ENCODE results near the gene FOXK2. TPM values are rescaled to one million over a fixed set of nuclear protein-coding genes. Genes with fewer than 3 reads are reported as not detected.
A peak's percentile ranks its signal among the peaks of the same experiment; 100 is the strongest.

FOXK2 gene
- polyA plus RNA-seq, 5 donors: 29.2 to 41.7 (median 34.8) TPM

DNA sequence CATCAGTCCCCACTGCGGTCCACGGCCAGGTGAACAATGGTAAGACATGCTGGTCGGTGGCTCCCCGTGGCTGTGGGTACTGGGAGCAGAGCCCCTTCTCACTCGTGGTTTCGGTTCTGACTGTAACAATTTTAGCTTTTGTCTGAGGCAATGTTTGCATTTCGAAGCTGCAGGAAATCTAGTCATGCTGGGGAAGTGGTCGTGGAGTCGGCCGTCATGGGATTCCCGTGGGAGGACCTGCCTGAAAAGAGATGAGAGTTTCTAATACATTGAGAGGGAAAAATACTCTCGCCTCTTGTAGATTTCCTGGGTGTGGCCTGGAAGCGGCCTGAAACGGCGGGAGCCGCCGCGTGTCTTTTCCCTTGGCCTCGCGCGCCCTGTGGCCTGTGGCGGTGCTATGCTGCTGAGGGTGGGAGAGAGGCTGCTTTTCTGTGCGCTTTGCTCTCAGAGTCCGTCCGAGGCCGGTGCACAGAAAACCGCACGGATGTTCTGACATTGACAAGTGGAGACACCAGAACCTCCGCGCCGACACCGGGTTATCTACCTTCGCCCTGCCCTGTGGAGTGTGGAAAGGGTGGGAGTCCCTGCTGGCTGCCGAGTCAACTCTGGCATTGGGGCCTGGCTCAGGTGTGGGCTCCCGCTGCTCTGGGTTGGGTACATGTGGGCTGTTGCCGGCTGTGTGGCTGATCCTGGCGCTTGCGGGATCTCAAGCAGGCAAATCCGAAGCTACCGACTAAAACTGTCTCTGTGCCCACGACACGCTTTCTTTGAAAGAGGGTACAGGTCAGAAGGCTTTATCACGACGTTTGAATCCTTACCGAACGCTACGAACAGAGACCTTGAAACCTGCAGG lies 67.9 kb downstream of the FOXK2 start:
- no peak for DNase-seq

DNA sequence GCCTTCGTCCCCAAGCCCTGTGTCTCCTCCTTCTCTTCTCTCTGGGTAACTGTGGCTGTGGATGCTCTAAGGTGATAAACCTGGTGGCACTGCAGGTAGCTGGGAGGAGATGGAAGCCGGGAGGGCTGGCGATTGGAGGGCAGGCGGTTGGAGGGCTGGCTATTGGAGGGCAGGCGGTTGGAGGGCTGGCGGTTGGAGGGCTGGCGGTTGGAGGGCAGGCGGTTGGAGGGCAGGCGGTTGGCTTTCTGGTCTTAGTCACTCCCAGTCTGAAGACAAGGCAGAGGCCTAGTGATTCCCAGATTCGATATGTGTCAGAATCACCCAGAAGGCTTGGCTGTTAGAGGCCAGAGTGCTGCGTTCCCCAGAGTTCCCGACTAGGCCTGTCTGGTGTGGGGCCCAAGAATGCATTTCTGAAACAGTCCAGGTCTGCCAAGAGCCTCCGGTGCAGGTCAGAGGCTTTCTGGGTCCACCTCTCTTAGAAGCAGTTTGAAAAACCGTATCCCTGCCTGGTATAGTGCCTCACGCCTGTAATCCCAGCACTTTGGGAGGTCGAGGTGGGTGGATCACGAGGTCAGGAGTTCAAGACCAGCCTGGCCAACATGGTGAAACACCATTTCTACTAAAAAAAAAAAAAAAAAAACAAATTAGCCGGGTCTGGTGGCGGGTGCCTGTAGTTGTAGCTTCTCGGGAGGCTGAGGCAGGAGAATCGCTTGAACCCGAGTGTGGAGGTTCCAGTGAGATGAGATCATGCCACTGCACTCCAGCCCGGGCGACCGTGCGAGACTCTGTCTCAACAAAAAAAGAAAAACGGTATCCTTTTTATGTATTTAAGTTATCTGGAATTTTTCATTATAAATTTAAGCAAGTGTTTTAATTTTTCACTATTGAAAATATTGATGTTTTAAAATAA lies 69.0 kb downstream of the FOXK2 start:
- DNase-seq: no peak

DNA sequence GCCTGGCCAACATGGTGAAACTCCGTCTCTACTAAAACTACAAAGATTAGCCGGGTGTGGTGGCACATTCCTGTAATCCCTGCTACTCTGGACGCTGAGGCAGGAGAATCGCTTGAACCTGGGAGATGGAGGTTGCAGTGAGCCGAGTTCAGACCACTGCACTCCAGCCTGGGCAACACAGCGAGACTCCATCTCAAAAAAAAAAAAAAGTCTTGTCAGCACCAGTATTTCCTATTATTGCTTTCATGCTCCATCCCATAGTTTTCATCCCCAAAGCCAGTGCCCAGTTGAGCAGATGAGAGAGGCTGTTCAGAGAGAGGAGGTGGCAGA lies 70.3 kb downstream of the FOXK2 start:
- DNase-seq: no peak

DNA sequence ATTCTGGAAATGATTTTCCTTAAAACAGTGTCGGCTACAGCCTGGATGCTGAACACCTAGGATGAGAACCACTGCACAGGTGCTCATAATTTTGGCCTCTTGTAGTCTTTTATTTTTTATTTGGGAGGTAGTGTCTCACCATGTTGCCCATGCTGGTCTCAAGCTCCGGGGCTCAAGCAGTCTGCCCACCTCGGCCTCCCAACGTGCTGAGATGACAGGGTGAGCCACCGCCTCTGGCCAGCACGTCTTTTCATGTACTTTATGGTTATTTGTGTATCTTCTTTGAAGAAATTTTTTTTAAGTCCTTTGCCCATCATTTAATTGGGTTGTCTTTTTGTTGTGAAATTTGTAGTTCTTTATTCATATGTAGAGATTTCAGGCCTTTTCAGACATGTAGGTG lies 70.7 kb downstream of the FOXK2 start:
- no peak for DNase-seq

DNA sequence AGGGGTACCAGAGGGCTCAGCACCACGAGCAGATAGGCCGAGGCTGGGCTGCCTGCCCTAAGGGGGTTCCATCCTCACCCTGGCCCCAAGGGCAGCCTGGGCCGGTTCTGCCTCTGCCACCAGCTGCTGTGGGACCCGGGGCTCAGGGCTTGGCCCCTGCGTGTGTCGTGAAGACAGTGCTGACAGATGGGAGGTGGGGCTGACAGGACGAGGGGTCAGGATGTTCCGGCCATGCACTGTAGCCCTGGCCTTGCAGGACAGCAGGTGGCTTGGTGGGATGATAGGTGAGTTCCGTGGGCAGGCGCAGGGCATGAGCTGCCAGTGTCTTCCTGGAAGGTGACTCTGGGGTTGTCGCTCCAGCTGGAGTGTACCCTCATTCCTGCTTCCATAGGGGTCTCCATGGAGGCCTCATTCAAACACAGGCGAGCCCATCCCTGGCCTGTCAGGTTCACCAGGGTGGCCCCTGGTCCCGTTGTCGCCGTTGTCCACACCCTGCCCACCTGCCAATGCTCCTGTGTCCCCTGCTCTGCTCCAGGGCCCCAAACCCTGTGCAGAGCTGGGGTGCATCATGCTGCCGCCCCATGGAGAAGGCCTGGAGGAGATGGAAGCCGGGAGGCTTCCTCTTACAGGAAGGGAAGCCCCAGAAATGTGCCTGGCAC lies 71.5 kb downstream of the FOXK2 start:
- no peak for DNase-seq

DNA sequence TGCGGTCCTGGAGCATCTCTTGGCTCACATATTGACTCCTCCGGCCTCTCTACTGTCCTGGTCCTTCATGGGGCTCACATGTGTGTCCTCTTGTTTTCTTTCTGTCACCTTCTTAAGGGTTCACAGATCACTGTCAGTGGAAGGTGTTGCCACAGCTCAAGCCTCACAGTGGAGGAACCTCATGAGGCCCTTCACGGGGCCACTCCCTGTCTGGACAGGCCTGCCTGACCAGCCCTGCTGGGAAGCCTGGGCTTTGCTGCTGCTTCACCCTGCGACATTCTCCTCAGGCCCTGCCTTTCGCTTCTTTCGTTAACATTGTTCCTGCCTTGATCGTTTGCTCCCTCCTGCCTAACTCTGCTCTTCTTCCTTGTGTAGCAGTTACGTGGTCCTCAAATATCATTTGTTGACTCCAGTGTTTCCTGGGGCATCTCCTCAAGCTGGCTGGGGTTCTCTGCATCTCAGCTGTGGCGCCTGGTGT lies 72.8 kb downstream of the FOXK2 start:
- DNase-seq: no peak

DNA sequence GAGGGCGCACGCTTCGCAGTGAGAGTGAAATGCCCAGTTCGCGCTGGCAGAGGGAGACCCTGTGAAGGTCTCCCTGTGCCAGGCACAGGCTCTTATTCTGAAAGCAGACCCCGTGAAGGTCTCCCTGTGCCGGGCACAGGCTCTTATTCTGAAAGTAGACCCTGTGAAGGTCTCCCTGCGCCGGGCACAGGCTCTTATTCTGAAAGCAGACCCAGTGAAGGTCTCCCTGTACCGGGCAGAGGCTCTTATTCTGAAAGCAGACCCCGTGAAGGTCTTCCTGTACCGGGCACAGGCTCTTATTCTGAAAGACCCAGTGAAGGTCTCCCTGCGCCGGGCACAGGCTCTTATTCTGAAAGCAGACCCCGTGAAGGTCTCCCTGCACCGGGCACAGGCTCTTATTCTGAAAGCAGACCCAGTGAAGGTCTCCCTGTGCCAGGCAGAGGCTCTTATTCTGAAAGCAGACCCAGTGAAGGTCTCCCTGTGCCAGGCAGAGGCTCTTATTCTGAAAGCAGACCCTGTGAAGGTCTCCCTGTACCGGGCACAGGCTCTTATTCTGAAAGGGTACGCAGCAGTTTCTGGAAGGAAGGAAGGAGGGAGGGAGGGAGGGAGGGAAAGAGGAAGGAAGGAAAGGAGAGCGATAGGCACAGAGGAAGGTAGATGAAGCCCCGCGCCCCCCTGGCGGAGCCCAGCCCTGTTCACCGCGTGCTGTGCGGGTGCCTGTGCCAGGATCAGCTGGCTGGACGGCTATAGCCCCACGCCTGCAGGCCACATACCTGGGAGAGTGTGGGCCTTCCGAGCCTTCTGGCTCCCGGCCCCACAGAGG lies 73.4 kb downstream of the FOXK2 start:
- DNase-seq: peak; percentile 80 to 82

DNA sequence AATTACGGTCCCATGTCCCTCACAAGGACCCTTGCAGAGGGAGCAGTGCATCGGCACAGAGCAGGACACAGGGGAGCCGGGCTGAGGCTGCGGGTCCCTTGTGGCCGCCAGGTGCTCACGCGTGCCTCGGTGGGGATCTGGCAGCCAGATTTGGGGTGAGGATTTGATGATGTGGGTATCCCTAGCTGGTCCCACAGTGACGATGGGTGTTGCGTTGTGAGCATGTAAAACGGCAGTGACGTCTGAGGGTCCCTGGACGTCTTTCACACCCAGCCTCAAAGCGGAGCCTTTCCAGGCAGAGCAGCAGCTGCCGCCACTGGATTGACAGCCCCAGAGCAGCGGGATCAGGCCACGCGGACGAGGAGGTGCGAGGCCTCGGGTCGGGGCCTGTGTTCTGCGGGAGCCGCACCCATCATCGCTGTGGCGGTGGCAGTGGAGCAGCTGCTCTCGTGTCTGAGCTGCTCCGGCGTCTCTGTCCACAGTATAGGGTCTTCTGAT lies 74.1 kb downstream of the FOXK2 start:
- DNase-seq: no peak

DNA sequence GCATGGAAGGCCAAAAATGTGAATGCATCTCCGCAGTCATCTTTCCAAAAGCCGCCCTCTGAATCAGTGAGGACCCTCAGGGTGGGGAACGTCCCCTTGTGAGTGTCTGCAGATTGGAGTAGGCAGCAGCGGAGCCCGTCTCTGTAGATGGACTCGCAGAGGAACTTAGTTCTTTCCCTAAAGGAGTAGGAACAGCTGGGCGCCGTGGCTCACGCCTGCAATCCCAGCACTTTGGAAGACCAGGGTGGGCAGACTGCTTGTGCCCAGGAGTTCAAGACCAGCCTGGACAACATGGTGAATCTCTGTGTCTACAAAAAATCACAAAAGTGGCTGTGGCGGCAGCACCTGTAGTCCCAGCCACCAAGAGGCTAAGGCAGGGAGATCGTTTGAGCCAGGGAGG lies 75.0 kb downstream of the FOXK2 start:
- DNase-seq: no peak

DNA sequence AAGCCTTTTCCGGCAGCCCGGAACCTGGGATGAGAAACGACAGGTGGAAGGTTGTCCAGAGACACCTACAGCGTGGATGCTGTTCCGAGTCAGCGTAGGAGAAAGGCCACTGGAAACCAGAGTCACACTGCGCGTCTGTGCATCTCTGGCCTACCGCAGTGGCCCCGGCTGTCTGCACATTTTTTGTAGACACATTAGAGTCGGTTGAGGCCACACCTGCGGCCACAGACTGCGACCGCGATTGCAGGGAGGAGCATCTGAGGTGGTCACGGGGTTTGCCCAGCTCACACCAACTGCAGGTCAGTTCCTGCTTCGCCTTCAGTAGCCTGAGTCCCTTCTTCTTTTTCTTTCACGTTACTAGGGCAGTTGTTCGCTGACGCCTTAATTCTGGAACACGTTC lies 76.4 kb downstream of the FOXK2 start:
- DNase-seq: no peak

DNA sequence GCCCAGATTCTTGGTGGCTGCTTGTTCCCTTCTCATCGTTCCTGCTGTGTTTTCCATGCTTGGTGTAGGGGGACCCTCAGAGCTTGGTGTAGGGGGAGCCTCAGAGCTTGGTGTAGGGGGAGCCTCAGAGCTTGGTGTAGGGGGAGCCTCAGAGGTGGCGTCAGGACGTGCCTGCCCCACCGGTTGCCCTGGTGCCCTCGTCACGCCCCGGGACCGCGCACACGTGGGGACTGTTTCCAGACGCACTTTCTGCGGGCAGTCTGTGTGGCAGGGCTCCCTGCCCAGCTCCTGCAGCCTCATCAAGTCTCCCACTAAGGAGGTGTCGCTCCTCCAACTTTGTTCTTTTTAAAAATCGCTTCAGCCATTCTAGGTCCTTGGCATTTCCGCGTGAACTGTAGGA lies 76.8 kb downstream of the FOXK2 start:
- no peak for DNase-seq

DNA sequence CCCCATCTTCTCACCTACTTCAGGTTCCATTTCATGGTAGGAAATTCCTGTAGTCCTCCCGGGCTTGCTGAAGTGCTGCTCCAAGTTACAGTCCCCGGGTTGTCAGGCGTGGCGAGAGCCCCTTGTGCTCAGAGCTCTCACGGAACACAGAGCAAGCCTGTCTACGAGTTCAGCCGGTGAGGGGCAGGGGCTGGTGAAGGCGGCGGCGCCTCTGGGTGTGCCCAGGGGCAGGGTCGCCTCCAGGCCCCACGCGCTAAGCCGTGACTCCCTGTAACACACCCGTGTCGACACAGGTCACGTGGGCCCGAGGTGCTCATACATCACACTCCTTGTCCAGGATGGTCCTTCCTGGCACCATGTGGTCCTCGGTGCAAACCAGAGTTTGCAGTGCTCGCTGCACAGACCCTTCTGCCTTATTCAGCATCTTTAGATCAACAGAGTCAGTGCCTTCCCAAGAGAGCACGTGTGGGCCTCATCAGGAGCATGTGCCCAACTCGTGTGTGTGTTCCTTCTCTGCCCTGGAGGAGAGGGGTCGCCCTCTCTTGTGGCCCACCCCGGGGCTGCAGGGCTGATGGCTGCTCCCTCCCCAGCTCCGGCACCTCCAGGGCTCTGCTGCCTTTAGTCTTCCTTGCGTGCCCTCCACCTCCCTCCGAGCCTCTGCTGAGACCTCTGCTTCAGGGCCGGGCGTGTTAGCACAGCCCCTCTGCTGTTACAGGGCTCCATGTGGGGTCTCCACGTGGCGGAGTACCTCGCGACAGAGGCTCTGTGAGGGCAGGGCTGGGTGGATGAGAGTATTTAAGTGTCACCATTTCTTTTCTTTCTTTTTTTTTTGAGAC lies 77.5 kb downstream of the FOXK2 start:
- no peak for DNase-seq

DNA sequence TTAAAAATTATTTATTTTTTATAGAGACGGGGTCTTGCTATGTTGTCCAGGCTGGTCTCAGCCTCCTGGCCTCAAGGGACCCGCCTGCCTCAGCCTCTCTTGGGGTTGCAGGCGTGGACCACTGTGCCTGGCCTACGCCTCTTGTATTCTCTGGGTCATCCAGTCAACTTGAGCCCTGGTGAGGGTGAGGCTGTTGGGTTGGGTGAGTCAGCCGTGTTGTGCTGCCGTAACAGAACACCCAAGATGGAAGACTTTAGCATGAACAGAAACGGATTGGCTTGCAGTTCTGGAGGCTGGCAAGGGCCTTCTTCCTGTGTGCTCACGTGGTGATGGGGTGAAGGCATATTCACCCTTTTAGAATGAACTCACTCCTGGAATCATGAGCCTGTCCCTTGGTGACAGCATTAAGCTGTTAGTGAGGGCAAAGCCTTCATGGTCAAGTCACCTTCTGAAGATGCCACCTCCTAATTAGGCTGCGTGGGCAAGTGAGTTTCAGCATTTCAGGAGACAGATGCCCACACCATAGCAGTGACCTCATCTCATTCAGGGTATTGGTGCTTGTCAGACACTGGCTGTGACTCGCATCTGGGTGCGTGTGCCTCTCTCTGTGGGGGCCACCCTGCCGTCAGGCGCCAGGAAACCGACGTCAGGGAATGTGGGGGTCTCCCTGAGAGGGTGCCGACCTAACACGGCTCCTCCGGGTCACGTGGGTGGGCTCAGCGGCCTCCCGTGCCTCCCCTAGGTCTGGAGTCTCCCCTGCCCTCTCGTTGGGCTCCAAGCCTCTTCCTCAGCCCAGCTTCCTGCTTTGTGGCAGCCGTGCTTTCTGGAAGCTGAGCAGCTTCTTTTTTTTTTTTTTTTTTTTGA lies 79.0 kb downstream of the FOXK2 start:
- no peak for DNase-seq

DNA sequence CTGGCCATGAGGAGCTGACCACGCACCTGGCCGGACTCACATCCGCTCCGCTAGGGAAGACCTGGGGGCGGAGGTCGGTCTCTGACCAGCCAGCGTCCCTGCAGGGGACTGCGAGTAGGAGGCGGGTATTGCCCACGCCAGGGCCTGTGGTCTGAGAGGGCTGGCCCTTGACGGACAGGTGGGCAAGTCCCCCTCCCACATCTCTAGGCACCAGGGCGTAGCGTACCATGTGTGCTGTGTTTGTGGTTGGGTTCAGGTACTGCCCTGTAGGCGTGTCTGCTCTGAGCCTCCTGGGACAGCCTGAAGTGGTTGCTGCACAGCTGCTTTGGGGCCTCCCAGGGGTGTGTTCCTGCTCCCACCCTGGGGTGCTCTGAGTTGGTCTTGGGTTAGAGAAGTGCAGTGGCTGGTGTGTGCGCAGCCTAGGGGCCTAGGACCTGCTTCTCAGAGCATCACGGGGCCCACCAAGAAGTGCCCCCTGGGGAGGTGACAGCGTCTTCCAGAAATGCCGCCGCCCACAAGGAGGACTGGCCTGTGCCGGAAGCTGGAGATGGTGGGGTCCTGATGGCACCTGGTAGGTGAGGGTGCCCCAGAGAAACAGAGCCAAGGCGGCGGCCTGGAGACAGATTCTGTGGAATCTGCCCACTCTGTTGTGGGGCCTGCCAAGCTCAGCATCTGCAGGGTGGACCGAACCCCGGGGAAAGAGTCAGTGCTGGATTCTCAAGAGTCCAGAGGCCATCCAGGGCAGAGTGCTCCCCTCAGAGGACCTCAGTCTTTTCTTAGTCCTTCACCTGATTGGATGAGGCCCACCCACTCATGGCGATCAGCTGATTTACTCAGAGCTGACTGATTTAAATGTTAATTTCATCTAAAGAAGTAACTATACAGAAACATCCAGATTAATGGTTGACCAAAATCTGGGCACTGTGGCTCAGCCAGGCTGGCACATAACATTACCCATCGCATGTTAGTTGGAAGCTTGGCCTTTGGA lies 80.4 kb downstream of the FOXK2 start:
- DNase-seq: no peak

DNA sequence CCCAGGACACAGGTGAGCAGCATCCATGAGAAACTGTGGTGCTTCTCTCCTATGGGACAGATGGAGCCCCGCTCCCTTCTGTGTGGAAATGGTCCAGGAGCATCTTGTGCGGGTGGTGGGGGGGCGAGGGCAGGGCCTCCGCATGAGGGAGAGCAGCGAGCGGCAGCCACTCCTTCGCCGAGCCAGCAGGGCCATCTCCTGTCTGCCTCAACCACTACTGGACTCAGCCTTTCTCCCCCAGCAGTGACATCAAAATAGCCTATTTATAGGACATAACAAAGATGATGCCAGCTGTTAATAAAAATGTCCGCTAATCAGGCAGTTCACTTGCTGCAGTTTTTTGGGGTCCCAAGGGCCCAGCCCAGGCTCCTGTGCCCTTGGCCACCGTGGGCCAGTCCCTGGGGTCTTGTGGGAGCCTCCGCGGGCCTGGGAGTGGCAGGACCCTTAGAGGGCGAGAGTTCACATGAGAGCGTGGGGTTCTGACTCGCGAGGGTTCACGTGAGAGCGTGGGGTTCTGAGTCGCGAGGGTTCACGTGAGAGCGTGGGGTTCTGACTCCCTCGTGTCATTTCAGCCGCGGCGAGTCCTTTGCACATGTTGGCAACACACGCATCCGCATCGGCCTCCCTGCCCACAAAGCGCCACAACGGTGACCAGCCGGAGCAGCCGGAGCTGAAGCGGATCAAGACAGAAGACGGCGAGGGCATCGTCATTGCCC lies 81.4 kb downstream of the FOXK2 start:
- DNase-seq: no peak

DNA sequence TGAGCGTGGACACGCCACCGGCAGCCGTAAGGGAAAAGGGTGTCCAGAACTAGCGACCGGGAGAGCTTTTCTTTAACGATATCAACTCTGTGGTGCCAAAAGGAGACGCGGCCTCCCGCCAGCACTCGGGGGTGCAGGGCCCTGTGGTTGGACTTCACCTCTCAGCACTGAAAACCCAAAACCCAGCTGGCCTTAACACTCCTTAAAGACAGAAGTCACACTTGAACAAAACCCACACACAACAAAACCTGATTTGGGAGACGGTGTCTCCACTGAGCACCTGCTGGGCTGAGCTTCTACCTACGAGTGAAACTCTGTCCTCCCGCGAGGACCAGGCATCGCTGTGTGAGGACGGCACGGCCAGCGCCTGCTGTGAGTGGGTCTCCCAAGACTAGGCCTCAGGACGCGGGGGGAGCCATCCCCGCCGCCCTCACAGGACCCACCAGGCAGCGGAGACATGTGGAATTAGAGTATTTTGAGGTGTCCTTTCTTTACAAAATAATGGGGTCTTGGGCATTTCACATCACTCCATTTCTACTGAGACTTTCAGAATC lies 82.0 kb downstream of the FOXK2 start:
- no peak for DNase-seq

DNA sequence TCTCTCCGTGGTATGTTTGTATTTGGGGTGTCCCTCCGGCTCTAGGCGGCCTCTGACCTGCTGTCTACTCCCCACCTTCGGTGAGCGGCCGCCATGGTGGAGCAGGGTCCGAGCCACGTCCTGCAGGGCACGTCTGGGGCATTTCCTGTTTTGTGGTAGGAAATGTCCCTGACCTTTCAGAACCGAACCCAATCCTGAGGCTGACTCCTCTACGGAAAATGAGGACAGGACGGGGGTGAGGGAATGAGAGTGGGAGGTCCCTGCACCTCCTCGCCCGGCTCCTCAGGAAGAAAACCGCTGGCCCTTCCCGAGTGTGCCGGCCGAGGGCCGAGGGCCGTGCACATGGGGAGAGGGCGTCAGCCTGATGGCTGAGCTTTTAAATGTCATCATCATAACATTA lies 83.0 kb downstream of the FOXK2 start:
- DNase-seq: no peak
